NCI-H748 (cell line): Measurements from ENCODE around the gene MORC4.

Experiments used
- DNase-seq: peaks from one replicate; lab custom pipeline; 2025; ENCODE audit not compliant: unreplicated experiment; lab: John Stamatoyannopoulos, UW

The MORC4 gene

GRCh38 chrX:107000013-107000515, at the start of gene MORC4:
Gene MORC4, minus strand, starts transcription at chrX:107000212. Its CDS starts 243 bp downstream, at chrX:106999969.
- peak; percentile 90 for DNase-seq

- DNase-seq = no peak
Measured at GRCh38 chrX:107047622-107048021, 47.6 kb upstream of the MORC4 start.

- DNase-seq = no peak
Measured at GRCh38 chrX:107029752-107030151, 29.7 kb upstream of the MORC4 start.

GRCh38 chrX:107025545-107025944, 25.5 kb upstream of the MORC4 start:
- DNase-seq = peak; percentile 48

- DNase-seq = no peak
Measured at GRCh38 chrX:107014936-107015335, 14.9 kb upstream of the MORC4 start.

- DNase-seq = no peak
Measured at GRCh38 chrX:107008034-107008433, 8.0 kb upstream of the MORC4 start.

- peak; percentile 58 for DNase-seq
Measured at GRCh38 chrX:106999002-106999975, 723 bp downstream of the MORC4 start.

GRCh38 chrX:106997611-106998010, 2.4 kb downstream of the MORC4 start:
- DNase-seq = no peak

- DNase-seq = no peak
Measured at GRCh38 chrX:106995678-106996077, 4.3 kb downstream of the MORC4 start.

- DNase-seq = no peak
Measured at GRCh38 chrX:106987488-106987887, 12.5 kb downstream of the MORC4 start.

GRCh38 chrX:106980952-106981626, 18.9 kb downstream of the MORC4 start:
- no peak for DNase-seq

GRCh38 chrX:106976416-106976815, 23.6 kb downstream of the MORC4 start:
- no peak for DNase-seq

GRCh38 chrX:106973433-106974149, 26.4 kb downstream of the MORC4 start:
- no peak for DNase-seq

- no peak for DNase-seq
Measured at GRCh38 chrX:106972896-106973295, 27.1 kb downstream of the MORC4 start.

GRCh38 chrX:106966547-106966946, 33.5 kb downstream of the MORC4 start:
- peak; percentile 1 for DNase-seq

- no peak for DNase-seq
Measured at GRCh38 chrX:106964290-106964689, 35.7 kb downstream of the MORC4 start.

- no peak for DNase-seq
Measured at GRCh38 chrX:106963111-106963510, 36.9 kb downstream of the MORC4 start.

GRCh38 chrX:106959901-106960300, 40.1 kb downstream of the MORC4 start:
- DNase-seq = peak; percentile 0

GRCh38 chrX:106957856-106958255, 42.2 kb downstream of the MORC4 start:
- no peak for DNase-seq

GRCh38 chrX:106955004-106955772, 44.8 kb downstream of the MORC4 start:
- DNase-seq = no peak
